NCI-H1105 treated with DMSO at 0.1 percent for 48 hours (cell line): ENCODE data around the gene FAM131C.
"Not testable (repeated sequence)": the region's sequence is repeated elsewhere in the genome, so short reads cannot be mapped to it uniquely, and the experiment has no call there.

ENCODE experiments used
- DNase-seq: peaks from one replicate; lab custom pipeline; 2025; lab: John Stamatoyannopoulos, UW

FAM131C gene

DNA sequence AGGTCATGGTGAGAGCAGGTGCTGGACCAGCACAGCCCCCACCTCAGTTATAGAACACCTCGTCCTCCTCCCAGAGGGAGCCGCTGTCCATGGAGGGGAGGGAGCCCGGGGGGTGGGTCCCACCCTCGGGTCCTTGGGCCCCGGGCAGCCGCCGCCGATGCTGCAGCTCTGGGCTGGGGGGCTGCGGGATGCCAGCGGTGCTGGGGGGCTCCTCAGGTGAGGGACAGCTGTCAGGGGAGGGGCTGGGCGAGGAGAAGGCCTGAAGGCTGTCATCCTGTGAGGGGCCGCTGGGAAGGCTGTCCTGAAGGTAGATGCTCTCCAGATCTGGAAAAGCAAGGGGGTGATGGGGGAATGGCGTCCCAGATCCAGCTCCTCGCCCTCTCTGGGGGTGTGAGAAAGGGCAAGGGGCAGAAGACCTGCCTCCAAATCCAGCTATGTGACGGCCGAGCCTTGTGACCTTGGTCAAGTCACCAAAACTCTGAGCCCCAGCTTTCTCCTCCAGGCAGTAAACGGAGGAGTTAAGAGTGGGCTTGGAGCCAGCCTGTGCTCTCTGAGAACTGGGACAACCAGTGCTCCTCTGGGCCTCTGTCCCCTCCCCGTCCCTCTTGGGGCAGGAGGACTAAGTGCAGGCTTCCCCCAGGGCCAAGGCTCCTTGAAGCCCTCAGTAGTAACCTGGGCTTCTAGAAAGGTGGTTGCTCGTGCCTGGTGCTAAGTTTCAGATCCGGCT is 14.9 kb downstream of the FAM131C start:
- DNase-seq = not testable (repeated sequence)

DNA sequence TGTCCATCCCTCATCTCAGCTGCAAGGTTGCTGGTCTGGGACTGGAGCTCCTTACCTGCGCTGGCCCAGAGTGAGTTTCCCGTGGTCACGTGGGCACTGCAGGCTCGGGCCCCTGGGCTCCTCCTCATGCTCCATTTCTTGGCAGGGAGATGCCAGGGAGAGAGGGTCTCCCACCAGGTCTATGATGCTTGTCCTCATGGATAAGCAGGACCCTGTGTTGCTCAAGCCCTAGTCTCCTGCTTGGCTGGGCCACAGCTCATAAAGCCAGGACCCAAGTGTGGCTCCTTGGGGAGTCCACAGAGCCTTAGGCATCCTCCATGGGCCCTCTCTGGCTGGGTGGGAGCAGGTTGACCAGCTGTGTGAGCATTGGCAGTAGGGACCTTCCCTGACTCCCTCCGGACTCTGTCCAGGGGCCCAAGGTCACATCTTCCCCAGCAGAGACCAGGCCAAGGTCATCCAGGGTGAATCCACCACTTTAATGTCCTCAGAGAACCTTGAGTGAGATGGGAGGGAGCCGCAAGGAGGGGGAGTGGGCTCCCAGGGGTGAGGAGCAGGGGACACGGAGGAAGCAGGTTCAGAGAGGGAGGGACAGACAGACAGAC is 16.0 kb downstream of the FAM131C start:
- DNase-seq = not testable (repeated sequence)

DNA sequence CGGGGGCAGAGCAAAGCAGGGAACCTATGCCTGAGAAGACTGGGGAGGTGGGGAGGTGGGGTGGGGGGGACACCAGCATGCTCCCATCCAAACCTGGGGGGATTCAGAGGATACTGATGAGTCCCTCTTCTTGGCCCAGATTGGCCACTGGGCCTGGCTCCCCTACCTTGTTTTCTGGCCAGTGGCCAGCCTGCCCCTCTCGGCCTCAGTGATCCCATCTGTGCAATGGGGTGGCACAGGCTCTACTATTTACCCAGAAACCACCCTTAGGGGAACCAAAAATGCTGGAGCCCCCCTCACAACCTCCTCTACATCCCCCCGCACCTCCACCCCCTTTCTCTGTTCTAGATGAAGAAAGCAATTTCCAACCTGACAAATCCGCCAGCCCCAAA is 16.9 kb downstream of the FAM131C start:
- not testable (repeated sequence) for DNase-seq

DNA sequence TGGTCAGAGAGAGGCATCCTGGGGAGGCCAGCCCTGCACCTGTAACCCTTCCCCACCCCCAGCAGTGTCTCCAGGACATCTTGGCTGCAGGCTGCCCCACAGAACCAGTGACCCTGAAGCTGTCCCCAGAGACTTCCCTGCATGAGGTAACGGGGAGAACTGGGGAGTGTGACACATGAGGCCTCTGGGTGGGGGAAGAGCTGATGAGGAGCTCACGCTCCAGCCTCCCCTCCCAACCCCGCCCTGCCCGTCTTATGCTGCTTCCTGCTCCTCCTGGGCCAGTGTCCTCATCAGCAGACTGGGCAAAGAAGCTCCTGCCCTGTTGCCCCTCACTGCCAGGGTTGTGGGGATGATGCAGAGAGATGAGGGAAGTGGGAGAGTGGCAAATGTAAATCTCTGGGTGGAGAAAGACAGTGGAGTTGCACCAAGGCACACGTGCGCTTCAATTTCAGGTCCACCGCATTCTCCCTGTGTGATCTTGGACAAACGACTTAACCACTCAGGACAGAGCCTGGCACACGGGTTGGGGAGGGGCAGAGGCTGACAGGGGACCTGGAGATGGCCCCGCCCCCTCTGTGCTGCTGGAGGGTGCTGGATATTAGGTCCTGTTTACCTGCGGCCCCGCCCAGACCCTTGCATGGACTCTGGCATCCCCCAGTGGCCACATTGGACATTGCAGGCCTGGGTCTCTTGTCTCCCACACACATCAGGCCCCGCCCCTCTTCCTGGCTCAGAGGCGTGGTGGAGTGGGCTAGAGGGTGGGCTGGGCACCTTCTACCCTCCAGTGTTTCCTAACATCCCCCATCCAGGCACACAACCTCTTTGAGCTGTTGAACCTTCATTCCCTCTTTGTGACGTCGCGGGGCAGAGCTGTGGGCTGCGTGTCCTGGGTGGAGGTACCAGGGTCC is 17.6 kb downstream of the FAM131C start:
- peak; percentile 86 for DNase-seq

DNA sequence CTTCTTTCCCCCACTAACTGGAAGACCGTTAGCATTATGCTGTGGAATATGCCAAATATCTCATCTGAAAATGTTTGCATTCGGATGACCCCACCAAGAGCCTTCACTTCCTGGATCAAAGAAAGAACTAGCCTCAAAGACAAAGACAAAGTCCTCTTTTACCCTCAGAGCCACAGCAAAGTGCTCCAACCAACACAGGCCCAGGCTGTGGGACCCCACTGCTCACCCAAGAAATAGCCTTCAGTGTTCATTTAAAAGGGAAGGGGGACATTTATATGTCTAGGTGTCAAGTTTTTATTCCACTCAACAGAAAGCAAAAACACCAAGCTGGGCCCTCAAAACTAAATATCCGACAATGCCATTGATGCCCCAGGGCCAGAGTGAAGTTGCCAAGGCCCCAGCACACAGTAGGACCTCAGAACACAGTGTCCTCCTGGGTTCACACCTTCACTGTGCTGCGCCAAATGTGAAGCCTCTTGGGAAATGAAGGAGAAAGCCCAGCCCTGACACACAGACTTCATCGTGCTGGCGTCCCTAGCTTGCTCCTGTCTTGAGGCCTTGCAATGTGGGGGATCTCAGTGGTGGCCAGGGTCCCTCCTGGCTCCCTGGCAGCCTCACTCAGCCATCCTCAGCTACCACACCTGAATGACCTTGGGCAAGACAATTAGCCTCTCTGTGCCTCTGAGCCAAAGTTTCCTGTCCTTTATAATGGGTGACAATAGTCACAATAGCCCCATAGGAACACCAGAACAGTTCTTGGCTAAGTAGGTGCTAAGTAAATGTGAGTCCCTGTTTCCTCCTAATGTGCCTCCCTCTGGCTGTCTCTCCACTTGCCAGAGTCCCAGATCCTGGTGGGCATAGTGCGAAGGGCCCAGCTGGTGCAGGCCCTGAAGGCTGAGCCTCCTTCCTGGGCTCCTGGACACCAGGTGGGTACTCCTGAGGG is 18.6 kb downstream of the FAM131C start:
- DNase-seq = no peak

DNA sequence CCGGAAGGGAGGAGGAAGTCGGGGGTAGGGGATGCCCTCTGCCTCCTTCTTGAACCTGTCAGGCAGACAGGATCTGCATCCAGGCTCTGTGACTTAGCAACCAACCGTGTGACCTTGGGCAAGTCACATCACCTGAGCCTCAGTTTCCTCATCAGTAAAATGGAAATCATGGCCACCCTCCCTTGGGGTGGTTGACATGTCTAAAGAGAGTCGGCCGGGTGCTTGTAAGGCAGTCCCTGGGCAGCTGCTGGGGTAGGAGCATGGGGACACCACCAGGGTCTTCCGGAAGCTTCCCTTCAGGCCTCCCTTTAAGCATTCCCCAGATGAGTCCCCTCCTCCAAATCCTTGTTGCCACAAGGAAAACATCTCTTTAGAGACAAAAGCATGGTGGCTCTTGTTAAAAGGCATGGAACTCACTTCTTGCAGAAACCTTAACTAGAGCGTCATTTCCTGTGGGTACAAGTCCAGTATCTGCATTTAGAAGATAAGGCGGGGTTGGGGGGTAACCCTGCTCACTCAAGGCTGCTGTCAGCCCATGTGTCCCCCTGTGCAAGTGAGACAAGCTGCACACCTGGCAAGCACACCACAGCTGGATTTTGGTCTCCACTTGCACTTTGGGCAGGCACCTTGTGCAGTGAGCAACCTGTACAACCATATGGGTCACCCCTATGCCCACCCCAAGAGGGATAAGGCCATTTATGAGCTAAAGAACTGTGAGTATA is 19.5 kb downstream of the FAM131C start:
- no peak for DNase-seq

- not testable (repeated sequence) for DNase-seq
Measured at GRCh38 chr1:16051949-16052348, 21.5 kb downstream of the FAM131C start.

DNA sequence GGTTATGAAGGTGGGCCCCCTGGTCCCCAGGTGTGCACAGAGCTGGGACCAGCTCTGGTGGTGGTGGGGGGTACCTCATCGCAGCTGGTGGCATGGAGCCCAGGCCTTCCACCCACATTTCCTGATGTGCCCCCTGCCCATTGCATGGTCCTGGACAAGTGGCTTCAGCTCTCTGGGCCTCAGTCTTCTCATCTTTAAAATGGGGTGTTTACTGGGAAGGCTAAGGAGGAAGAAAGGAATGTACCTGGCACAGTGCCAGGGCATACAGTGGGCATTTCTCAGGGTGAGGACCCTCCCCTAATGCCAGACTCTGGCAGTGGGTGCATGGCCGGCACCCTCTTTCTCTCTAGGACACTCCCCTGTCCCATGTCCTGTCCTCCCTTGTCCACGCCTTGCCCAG is 22.4 kb downstream of the FAM131C start:
- DNase-seq = no peak

DNA sequence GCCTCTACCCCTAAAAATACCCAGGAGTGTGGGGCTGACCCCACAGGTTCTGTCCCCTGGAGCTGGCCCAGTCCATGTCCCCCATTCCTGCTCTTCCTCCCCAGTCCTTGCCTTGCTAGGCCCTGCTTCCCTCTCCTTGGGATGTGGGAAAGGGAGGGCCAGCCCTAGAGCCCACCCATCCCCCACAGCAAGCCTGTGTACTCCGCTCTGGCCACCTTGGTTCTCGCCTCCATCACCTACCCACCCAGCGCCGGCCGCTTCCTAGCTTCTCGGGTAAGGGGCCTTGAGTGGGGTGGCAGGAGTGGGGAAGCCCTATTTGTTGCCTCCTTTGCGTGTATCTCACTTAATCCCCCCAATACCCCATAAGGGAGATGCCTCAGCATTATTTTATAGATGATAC is 23.1 kb downstream of the FAM131C start:
- no peak for DNase-seq

- peak; percentile 80 for DNase-seq
Measured at GRCh38 chr1:16048573-16049189, 24.8 kb downstream of the FAM131C start.

- no peak for DNase-seq
Measured at GRCh38 chr1:16047791-16048475, 25.5 kb downstream of the FAM131C start.

GRCh38 chr1:16046842-16047241 is 26.6 kb downstream of the FAM131C start:
- DNase-seq = no peak

DNA sequence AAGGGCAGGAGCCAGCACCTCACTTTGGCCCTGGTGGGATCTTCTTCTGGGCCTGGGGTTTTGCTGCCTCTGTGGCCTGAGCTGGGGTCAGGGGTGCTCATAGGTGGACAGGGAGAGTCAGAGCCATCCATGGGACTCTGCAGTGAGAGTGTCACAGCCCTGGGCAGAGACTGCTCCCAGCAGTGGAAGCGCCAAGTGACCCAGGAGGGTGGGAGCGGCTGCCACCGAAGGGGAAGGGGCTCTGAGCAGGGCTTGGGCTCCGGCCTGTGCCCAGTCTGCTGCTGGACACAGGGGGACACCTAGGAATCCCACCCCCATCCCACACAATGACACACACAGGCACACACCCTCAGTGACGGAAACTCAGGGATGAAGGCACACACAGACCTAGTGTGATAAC is 29.5 kb downstream of the FAM131C start:
- DNase-seq = no peak

GRCh38 chr1:16043521-16043920 is 29.9 kb downstream of the FAM131C start, which contains the start of gene CLCNKB:
Gene CLCNKB, plus strand, starts transcription at chr1:16043782. Its CDS starts 711 bp downstream, at chr1:16044493.
- no peak for DNase-seq

- not testable (repeated sequence) for DNase-seq
Measured at GRCh38 chr1:16042654-16043053, 30.8 kb downstream of the FAM131C start.

DNA sequence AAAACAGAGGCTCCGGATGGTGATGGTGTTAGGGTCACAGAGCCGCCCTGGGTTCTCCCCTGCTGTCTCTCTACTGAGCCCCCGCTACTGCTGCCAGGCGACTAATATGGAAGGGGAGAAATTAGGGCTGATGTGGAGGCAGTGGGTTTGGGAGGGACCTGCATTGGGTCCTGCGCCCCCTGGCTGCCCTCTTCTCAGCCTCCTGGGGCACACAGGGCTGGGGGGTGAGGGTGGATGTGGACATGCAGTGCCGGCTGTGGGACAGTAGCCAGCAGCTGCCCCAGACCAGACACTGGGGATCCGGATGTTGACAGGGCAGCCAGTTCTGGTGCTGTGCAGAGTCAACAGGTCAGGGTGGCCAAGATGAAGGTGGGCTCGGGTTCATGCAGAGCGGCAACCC is 31.4 kb downstream of the FAM131C start:
- DNase-seq = no peak

- DNase-seq = no peak
Measured at GRCh38 chr1:16041200-16041599, 32.3 kb downstream of the FAM131C start.

- DNase-seq = not testable (repeated sequence)
Measured at GRCh38 chr1:16039871-16040270, 33.6 kb downstream of the FAM131C start.

DNA sequence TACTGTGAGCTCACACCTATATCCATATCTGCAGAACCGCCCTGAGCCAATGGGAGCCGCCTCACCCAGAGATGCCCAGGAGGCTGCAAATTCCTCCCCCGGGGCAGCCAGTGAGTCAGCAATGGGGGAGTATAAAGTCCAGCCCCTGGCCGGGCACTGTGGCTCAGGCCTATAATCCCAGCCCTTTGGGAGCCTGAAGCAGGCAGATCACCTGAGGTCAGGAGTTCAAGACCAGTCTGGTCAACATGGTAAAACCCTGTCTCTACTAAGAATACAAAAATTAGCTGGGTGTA is 34.9 kb downstream of the FAM131C start:
- no peak for DNase-seq

DNA sequence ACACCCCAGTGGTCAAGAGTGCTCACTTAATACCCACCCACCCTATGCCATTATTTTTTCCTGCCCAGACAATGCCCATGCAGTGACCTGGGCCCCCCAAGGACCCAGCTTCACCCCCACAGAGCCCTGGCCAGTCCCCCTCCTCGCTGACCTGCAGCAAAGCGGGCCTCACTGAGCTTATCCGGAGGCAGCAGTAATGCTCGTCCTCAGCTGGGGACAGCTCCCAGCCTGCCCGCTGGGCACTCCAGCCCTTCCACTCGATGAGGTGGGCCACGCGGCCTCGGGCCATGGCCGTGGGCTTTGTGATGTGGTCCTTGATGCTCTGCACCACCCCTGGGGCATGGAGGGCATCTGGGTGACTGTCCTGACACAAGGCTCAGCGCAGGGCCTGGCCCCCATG is 37.0 kb downstream of the FAM131C start:
- DNase-seq = not testable (repeated sequence)
